ENCODE results near the gene ATP13A2. TPM values are rescaled to one million over a fixed set of nuclear protein-coding genes. Genes with fewer than 3 reads are reported as not detected.

The ATP13A2 gene
- total RNA-seq, 1 donor from 2014 or later = 42.1 TPM

DNA sequence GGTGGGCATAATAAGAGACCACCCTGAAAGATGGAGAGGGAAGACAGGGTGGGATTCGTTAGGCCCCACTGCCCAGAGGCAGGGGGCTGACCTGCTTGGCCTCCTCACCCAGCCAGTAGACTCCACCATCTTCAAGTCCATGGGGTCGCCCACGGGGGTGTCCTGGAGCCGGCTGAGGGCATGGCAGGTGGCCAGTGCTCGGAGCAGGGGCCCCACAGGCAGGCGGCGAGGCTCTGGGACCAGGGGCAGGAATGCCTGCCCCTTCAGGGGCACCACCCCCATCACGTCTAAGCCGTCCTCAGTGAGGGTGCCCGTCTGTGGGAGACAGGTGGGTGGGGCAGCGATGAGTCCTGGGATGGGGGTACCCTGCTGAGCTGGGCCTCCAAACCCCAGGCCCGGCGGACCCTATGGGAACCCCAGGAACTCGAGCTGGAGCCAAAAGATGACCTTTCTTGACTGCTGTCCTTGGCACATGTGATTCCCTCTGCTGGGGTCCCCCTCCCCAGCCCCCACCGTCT lies 18.1 kb downstream of the ATP13A2 start:
- intact Hi-C loops (cut with DNase I) = no loop called here
- ATAC-seq (no peak), DNase-seq (no peak)
- TF ChIP-seq, protein P1, sequence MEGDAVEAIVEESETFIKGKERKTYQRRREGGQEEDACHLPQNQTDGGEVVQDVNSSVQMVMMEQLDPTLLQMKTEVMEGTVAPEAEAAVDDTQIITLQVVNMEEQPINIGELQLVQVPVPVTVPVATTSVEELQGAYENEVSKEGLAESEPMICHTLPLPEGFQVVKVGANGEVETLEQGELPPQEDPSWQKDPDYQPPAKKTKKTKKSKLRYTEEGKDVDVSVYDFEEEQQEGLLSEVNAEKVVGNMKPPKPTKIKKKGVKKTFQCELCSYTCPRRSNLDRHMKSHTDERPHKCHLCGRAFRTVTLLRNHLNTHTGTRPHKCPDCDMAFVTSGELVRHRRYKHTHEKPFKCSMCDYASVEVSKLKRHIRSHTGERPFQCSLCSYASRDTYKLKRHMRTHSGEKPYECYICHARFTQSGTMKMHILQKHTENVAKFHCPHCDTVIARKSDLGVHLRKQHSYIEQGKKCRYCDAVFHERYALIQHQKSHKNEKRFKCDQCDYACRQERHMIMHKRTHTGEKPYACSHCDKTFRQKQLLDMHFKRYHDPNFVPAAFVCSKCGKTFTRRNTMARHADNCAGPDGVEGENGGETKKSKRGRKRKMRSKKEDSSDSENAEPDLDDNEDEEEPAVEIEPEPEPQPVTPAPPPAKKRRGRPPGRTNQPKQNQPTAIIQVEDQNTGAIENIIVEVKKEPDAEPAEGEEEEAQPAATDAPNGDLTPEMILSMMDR (IDR thresholded peaks at IDR 0.05) = no peak
- Histone ChIP-seq H3K27me3 (no peaks in the 10 kb centered on the region), H3K4me3 (no peak overlapping the region), H3K4me1 (no peaks in the 10 kb centered on the region), H3K9me3 (no peaks in the 10 kb centered on the region), H3K36me3 (peaks cover 31% of the 10 kb centered on the region), H3K27ac (no peak overlapping the region)

DNA sequence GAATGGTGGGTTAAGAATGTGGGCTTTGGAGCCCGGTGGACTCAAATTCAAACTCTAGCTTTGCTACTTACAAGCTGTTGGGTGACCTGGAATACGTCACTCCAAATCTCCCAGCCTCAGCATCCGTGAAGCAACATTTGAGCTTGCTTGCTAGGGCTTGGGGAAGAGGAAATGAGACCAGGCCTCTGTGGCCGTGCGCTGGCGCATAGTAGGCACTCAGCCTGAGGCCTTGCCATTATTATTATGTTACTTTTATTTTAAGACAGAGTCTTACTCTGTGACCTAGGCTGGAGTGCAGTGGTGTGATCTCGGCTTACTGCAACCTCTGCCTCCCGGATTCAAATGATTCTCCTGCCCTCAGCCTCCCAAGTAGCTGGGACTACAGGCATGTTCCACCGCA lies 19.1 kb downstream of the ATP13A2 start:
- intact Hi-C loops (cut with DNase I) = no loop called here
- no peak for ATAC-seq

DNA sequence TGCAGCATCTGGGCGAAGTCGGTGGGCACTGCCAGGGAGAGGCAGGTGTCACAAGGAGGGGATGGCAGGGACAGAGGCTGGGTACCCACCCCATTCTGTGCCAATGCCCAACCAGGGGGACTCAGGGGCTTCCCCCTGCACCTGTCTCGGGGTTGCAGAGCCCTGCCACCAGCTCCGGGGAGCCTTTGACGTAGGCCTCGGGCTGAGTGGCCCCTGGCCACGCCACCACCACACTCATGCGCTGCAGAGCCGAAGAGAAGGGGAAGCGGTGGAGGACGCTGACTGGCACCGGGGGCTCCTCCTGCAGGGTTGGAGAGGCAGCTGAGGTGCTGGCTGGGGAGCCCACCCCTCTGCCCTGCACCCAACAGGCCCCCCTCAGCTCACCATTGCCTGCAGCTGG lies 19.6 kb downstream of the ATP13A2 start:
- no peak overlapping the region for H3K27ac ChIP-seq
- no peak for DNase-seq
- no peaks in the 10 kb centered on the region for H3K9me3 ChIP-seq
- H3K27me3 ChIP-seq = no peaks in the 10 kb centered on the region
- TF ChIP-seq, protein P1 (IDR thresholded peaks at IDR 0.05) = no peak
- no peak overlapping the region for H3K4me3 ChIP-seq
- ATAC-seq = no peak
- peaks cover 33% of the 10 kb centered on the region for H3K36me3 ChIP-seq
- no peaks in the 10 kb centered on the region for H3K4me1 ChIP-seq
- intact Hi-C loops (cut with DNase I) = no loop called here

More for the DNA sequence above, 19.1 kb downstream of the ATP13A2 start:
- Histone ChIP-seq H3K27me3 (no peaks in the 10 kb centered on the region), H3K4me3 (no peak overlapping the region), H3K27ac (no peak overlapping the region), H3K9me3 (no peaks in the 10 kb centered on the region), H3K4me1 (no peaks in the 10 kb centered on the region), H3K36me3 (peaks cover 32% of the 10 kb centered on the region)
- DNase-seq = no peak
- TF ChIP-seq, protein P1 (IDR thresholded peaks at IDR 0.05) = no peak

DNA sequence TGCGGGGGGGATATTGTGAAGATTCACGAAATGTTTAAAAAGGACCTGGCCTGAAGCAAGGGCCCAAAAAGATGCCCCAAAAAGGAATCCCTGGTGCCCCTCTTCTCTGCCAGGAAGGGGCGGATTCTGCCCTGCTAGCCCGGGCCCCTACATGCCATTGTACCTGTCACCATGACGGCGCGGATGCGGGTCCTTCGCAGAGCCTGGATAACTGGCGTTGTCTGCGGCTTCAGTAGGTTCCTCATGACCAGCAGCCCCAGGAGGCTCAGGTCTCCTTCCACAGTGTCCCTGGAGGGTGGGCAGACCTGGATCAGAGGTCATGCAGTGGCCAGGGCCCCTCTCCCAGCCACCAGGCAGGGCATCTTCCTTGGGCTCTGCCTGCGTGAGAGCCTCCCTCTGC lies 20.2 kb downstream of the ATP13A2 start:
- no peak for ATAC-seq
- H3K36me3 ChIP-seq = peaks cover 30% of the 10 kb centered on the region
- no peak for DNase-seq

DNA sequence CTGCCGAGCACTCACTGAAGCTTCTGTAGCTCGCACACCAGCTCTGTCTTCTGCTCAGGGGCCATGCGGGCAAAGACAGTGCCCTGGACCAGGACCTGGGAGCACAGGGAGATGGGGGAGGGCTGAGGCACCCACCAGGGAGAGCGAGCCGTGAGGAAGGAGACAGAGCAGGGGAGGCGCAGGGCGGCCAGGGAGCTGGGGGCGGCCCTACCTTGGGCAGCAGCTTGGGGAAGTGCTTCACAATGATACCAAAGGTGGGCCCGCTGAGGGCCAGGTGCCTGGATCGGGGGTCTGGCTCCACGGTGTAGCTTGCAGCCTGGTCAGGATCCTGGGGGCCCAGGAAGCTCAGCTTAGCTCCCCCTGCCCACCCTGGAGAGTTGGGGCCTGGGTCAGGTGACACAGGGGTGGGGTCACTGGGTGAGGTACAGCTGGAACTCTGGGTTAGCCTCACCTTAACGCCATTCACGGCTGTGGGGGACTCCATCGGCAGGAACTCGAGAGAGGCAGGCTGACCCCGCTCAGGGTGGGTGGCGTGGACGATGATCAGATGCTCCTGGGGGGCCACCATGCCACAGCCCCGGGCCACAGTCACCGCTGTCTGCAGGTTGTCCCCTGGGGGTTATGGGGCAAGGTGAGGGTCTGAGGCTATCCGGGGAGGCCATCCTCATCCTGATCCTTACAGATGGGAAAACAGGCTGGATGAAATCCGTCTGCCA lies 21.9 kb downstream of the ATP13A2 start:
- Histone ChIP-seq H3K9me3 (no peaks in the 10 kb centered on the region), H3K4me3 (no peak overlapping the region), H3K27me3 (no peaks in the 10 kb centered on the region), H3K36me3 (peaks cover 29% of the 10 kb centered on the region), H3K4me1 (no peaks in the 10 kb centered on the region), H3K27ac (no peak overlapping the region)
- TF ChIP-seq, protein P1 (IDR thresholded peaks at IDR 0.05) = no peak
- ATAC-seq (no peak), DNase-seq (no peak)
- intact Hi-C loops (cut with DNase I) = no loop called here

More for the DNA sequence above, 20.2 kb downstream of the ATP13A2 start:
- Histone ChIP-seq H3K27me3 (no peaks in the 10 kb centered on the region), H3K9me3 (no peaks in the 10 kb centered on the region), H3K27ac (no peak overlapping the region), H3K4me1 (no peaks in the 10 kb centered on the region), H3K4me3 (no peak overlapping the region)
- TF ChIP-seq, protein P1 (IDR thresholded peaks at IDR 0.05) = no peak
- intact Hi-C loops (cut with DNase I) = no loop called here
